ENCODE results near the gene TPGS1.

The TPGS1 gene

DNA sequence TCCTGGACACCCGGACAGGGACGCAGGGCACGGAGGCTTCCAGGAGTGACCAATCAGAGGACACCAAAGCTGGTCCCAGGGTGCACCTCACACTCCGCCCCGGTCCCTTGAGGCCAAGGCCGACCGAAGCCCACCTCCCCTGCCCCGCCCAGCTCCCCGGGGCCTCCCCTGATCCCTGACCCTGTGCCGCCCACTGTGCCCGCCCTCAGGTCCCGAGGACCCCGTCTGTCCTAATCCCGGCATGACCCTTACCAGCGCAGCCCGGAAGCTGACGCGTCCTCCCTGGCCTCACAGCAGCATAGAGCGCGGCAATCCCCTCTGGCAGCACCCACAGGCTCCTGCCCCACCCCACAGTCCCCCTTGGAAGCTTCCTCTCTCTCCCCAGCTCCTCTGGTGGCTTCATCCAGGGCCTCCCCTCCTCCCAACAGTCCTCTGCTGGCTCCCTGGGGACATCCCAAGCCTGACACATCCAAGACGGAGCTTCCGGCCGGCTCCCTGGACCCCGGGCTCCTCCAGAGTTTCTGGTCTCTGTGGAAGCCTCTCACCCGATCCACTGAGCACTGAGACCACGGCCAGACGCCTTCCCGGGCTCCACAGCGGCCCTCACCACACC, 16.9 kb downstream of the TPGS1 start:
- in situ Hi-C loops (cut with HindIII; ENCODE audit: low sequenced_read_pairs) = no loop called here
- H3K4me3 ChIP-seq (ENCODE audit: low read depth, low read length) = no peak overlapping the region
- no peak for DNase-seq (ENCODE audit: low read depth, low spot score)
- TF ChIP-seq, protein P1, sequence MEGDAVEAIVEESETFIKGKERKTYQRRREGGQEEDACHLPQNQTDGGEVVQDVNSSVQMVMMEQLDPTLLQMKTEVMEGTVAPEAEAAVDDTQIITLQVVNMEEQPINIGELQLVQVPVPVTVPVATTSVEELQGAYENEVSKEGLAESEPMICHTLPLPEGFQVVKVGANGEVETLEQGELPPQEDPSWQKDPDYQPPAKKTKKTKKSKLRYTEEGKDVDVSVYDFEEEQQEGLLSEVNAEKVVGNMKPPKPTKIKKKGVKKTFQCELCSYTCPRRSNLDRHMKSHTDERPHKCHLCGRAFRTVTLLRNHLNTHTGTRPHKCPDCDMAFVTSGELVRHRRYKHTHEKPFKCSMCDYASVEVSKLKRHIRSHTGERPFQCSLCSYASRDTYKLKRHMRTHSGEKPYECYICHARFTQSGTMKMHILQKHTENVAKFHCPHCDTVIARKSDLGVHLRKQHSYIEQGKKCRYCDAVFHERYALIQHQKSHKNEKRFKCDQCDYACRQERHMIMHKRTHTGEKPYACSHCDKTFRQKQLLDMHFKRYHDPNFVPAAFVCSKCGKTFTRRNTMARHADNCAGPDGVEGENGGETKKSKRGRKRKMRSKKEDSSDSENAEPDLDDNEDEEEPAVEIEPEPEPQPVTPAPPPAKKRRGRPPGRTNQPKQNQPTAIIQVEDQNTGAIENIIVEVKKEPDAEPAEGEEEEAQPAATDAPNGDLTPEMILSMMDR (IDR thresholded peaks at IDR 0.05; ENCODE audit: low read depth, low read length) = no peak

DNA sequence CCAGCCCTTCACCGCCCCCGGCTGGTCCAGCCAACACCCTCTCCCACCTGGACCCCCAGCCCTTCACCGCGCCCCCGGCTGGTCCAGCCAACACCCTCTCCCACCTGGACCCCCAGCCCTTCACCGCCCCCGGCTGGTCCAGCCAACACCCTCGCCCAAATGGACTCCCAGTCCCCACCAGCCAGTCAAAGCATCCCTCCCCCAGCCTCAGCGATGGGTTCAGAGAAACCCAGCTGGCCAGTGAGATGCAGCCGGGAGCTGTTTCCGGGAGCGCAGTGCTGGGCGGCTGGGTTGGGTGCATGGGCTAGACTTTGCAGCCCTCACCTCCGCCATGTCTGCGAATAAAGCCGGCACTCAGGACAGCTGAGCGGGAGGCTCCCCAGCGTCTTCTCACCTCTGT, 17.7 kb downstream of the TPGS1 start:
- TF ChIP-seq, protein P1 (IDR thresholded peaks at IDR 0.05; ENCODE audit: low read depth, low read length) = no peak
- H3K4me3 ChIP-seq (ENCODE audit: low read depth, low read length) = no peak overlapping the region
- in situ Hi-C loops (cut with HindIII; ENCODE audit: low sequenced_read_pairs) = no loop called here
- no peak for DNase-seq (ENCODE audit: low read depth, low spot score)

- in situ Hi-C loops (cut with HindIII; ENCODE audit: low sequenced_read_pairs) = no loop called here
- TF ChIP-seq, protein P1 (IDR thresholded peaks at IDR 0.05; ENCODE audit: low read depth, low read length) = no peak
- no peak overlapping the region for H3K4me3 ChIP-seq (ENCODE audit: low read depth, low read length)
- no peak for DNase-seq (ENCODE audit: low read depth, low spot score)
Observed at GRCh38 chr19:525857-526419, 18.6 kb downstream of the TPGS1 start.

DNA sequence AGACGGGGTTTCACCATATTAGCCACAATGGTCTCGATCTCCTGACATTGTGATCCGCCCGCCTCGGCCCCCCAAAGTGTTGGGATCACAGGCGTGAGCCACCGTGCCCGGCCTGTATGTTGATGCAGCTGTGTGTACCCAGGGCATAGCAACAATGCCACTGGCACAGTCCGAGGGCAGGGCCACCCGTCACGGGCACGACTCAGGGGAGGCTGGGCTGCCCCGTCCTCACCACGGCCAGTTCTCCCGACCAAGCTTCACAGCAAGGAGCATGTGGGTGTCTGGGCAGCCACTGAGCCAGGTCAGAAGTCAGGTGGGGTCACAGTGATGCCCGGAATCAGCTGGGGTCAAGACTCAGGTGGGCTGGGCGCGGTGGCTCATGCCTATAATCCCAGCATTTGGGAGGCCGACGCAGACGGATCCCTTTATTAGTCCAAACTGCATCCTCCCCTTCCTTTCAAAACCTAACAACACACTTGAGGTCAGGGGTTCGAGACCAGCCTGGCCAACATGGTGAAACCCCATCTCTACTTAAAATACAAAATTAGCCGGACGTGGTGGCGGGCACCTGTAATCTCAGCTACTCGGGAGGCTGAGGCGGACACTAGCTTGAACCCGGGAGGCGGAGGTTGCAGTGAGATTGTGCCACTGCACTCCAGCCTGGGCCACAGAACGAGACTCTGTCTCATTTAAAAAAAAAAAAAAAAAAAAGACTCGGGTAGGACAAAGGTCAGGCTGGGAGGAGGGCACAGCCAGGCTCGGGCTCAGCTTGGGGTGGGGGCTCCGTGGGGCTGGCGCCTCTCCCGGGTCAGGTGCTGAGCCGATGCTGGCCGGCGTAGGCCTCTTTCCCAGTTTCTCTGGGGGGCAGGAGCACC, 23.1 kb downstream of the TPGS1 start:
- DNase-seq (ENCODE audit: low read depth, low spot score) = no peak
- TF ChIP-seq, protein P1 (IDR thresholded peaks at IDR 0.05; ENCODE audit: low read depth, low read length) = no peak
- in situ Hi-C loops (cut with HindIII; ENCODE audit: low sequenced_read_pairs) = no loop called here
- peak overlapping the region; percentile 63 for H3K4me3 ChIP-seq (ENCODE audit: low read depth, low read length)

- H3K4me3 ChIP-seq (ENCODE audit: low read depth, low read length) = peak overlapping the region; percentile 63
- TF ChIP-seq, protein P1 (IDR thresholded peaks at IDR 0.05; ENCODE audit: low read depth, low read length) = peak; percentile 6
- peak; percentile 65 for DNase-seq (ENCODE audit: low read depth, low spot score)
- in situ Hi-C loops (cut with HindIII; ENCODE audit: low sequenced_read_pairs) = no loop called here
Observed at GRCh38 chr19:531009-531752, 23.9 kb downstream of the TPGS1 start.
